Mesendoderm (in vitro differentiated cells): ENCODE measurements around the gene UTRN.

Experiments used
- DNase-seq: peaks from one replicate; pipeline ENCODE4 v3.0.0; 2013
- H2AK5ac ChIP-seq: 2 replicates; pipeline ENCODE4 v1.6.1; 2013; ENCODE audit warnings: low read length, inconsistent platforms
- H2BK120ac ChIP-seq: 2 replicates; pipeline ENCODE4 v1.6.1; 2013; ENCODE audit warnings: low read depth, mild to moderate bottlenecking, low read length, moderate library complexity, mixed read lengths
- H2BK15ac ChIP-seq: replicated peaks from 2 replicates; pipeline ENCODE4 v1.6.1; 2013; ENCODE audit warnings: low read depth, mild to moderate bottlenecking, moderate library complexity
- H2BK5ac ChIP-seq: 2 replicates; pipeline ENCODE4 v1.6.1; 2013; ENCODE audit warnings: low read length, inconsistent platforms
- H3K18ac ChIP-seq: 2 replicates; pipeline ENCODE4 v1.6.1; 2013; ENCODE audit warnings: mild to moderate bottlenecking, low read length, mixed read lengths
- H3K23ac ChIP-seq: one replicate; pipeline ENCODE4 v1.6.1; 2013; ENCODE audit warnings: low read length
- H3K27ac ChIP-seq: 2 replicates; pipeline ENCODE4 v1.5.1; 2013; ENCODE audit warnings: low read depth, mild to moderate bottlenecking, inconsistent platforms, low read length, moderate library complexity
- H3K27me3 ChIP-seq: 2 replicates; pipeline ENCODE4 v1.6.1; 2013; ENCODE audit warnings: low read length, control low read depth, mild to moderate bottlenecking, inconsistent platforms; ENCODE audit not compliant: insufficient read depth, poor library complexity
- H3K36me3 ChIP-seq: 2 replicates; pipeline ENCODE4 v1.6.1; 2013; ENCODE audit warnings: low read length, inconsistent platforms; ENCODE audit not compliant: control insufficient read depth, insufficient read depth
- H3K4ac ChIP-seq: one replicate; pipeline ENCODE4 v1.6.1; 2013; ENCODE audit warnings: low read depth, mild to moderate bottlenecking, low read length, moderate library complexity
- H3K4me1 ChIP-seq: 2 replicates; pipeline ENCODE4 v1.6.1; 2013; ENCODE audit warnings: low read depth, low read length, inconsistent platforms; ENCODE audit not compliant: control insufficient read depth
- H3K4me2 ChIP-seq: 2 replicates; pipeline ENCODE4 v1.6.1; 2013; ENCODE audit warnings: low read length
- H3K4me3 ChIP-seq: 2 replicates; pipeline ENCODE4 v1.5.1; 2013; ENCODE audit warnings: mild to moderate bottlenecking, low read length
- H3K56ac ChIP-seq: one replicate; pipeline ENCODE4 v1.6.1; 2013; ENCODE audit warnings: low read length
- H3K79me1 ChIP-seq: 2 replicates; pipeline ENCODE4 v1.6.1; 2013; ENCODE audit warnings: low read length, inconsistent platforms
- H3K79me2 ChIP-seq: 2 replicates; pipeline ENCODE4 v1.6.1; 2013; ENCODE audit warnings: mild to moderate bottlenecking, low read length; ENCODE audit not compliant: control insufficient read depth, insufficient read depth
- H3K9ac ChIP-seq: 2 replicates; pipeline ENCODE4 v1.6.1; 2013; ENCODE audit warnings: low read length, inconsistent platforms
- H4K5ac ChIP-seq: one replicate; pipeline ENCODE4 v1.6.1; 2013; ENCODE audit warnings: low read length
- H4K8ac ChIP-seq: one replicate; pipeline ENCODE4 v1.6.1; 2013; ENCODE audit warnings: low read depth, mild to moderate bottlenecking, control low read depth, low read length, moderate library complexity
- WGBS: extraction: QIAGEN DNeasy Blood & Tissue Kit; methylation state at CpG from one replicate; pipeline ENCODE4 v1.1.7; 2013; ENCODE audit warnings: low lambda C conversion rate, missing lambda C conversion rate; ENCODE audit not compliant: insufficient coverage; ENCODE audit errors: extremely low coverage; 5-methylcytosine and 5-hydroxymethylcytosine counted together

Gene UTRN

DNA sequence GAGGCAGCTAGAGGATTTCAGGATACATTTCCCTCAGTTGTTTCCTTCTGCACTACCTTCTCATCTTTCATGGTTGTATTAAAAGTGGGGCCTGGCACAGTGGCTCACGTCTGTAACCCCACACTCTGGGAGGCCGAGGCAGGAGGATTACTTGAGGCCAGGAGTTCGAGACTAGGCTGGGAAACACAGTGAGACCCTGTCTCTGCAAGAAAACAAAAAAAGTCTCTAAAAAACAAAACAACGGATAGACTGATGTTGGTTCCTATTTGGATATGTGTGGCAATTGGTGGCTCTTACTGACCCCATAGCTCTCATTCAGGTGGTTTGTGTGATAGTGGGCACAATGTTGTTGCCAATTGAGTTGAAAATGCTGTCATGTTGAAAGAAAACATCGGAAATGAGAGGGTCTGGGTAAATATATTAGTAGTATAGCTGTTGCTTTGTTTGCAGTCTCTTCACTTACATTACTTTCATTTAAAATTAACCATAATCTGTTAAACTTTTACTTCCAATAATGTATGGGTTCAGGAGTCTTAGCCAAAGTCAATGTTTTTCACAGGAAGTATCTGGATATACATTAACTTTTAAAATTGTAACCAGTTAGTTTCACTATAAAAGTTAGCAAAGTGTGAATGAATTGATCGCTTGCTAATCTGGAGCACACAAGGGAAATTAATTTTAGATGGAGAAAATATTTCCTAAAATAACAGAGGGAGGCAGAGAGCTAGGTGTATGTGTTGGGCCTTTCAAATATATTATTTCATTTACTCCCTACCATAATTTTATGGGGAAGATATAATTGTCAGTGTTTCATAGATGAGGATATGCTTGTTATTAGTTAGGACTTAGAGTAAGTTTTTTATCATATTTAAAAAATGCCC, 31.1 kb downstream of the UTRN start:
- H3K23ac ChIP-seq = no peak overlapping the region

DNA sequence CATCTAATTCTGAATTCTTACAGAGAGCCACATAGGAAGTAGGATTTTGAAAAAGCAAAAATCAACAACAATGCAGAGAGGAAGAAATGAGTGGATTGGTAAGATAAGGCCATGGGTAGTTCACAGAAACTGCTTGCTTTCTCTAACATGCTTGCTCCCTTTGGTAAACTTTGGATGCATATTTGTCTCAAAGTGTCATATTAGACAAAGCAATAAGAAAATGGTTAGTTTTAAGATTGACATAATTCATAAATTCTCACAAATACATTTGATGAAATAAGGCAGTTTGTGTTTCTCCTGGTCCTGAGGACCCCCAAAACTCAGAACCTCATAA, 31.7 kb downstream of the UTRN start:
- H4K8ac ChIP-seq = no peak overlapping the region
- no peak overlapping the region for H3K23ac ChIP-seq
- no peak for DNase-seq
- H3K4me3 ChIP-seq = no peak overlapping the region
- H3K27ac ChIP-seq = no peak overlapping the region
- no peak overlapping the region for H2BK120ac ChIP-seq
- no peak overlapping the region for H3K18ac ChIP-seq
- no peak overlapping the region for H2BK15ac ChIP-seq
- H3K36me3 ChIP-seq = no peaks in the 10 kb centered on the region
- H3K27me3 ChIP-seq = no peaks in the 10 kb centered on the region
- no peak overlapping the region for H3K56ac ChIP-seq
- no peak overlapping the region for H3K4me2 ChIP-seq
- H3K4ac ChIP-seq = no peak overlapping the region
- peaks cover 1% of the 10 kb centered on the region for H3K79me2 ChIP-seq
- H2AK5ac ChIP-seq = no peak overlapping the region
- no peak overlapping the region for H4K5ac ChIP-seq
- peaks cover 4% of the 10 kb centered on the region for H3K79me1 ChIP-seq
- no peak overlapping the region for H3K9ac ChIP-seq
- no peak overlapping the region for H2BK5ac ChIP-seq
- no peaks in the 10 kb centered on the region for H3K4me1 ChIP-seq

More for the DNA sequence above, 31.1 kb downstream of the UTRN start:
- no CpG with 5 or more reads among the region's 6 CpGs for WGBS
- Histone ChIP-seq H2BK120ac (no peak overlapping the region), H2AK5ac (no peak overlapping the region), H4K5ac (no peak overlapping the region), H3K9ac (no peak overlapping the region), H3K36me3 (no peaks in the 10 kb centered on the region), H3K56ac (no peak overlapping the region), H4K8ac (no peak overlapping the region), H3K4me2 (no peak overlapping the region), H3K79me2 (peaks cover 1% of the 10 kb centered on the region), H3K79me1 (peaks cover 4% of the 10 kb centered on the region), H3K27me3 (no peaks in the 10 kb centered on the region), H2BK5ac (no peak overlapping the region), H3K27ac (no peak overlapping the region), H3K4ac (no peak overlapping the region), H2BK15ac (no peak overlapping the region), H3K18ac (no peak overlapping the region), H3K4me1 (no peaks in the 10 kb centered on the region), H3K4me3 (no peak overlapping the region)
- DNase-seq = no peak

DNA sequence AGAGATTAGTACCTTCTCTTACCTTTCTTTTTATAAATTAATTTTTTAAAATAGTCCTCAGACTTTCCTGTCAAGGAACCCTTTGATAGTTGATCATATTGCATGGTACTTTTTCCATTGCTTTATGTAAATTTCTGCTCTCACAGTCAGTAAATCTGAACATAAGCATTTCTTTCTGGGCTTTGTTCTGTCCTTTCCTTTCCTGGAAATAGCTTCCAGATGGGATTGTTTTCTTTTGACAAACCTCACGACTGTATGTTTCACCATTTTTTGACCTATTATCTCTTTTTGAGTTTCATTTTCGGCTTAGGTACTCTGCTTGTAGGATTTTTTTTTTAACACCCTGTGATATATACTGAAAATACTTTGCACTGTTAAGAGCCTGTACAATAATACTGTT, 32.6 kb downstream of the UTRN start:
- H3K56ac ChIP-seq = no peak overlapping the region
- no peak overlapping the region for H4K8ac ChIP-seq
- H3K18ac ChIP-seq = no peak overlapping the region
- no peak overlapping the region for H2BK15ac ChIP-seq
- WGBS = no CpG with 5 or more reads among the region's 2 CpGs
- peaks cover 1% of the 10 kb centered on the region for H3K79me2 ChIP-seq
- peaks cover 3% of the 10 kb centered on the region for H3K4me1 ChIP-seq
- no peak overlapping the region for H4K5ac ChIP-seq
- no peak overlapping the region for H3K9ac ChIP-seq
- H3K27ac ChIP-seq = no peak overlapping the region
- H3K4me3 ChIP-seq = no peak overlapping the region
- no peaks in the 10 kb centered on the region for H3K27me3 ChIP-seq
- no peak overlapping the region for H3K4me2 ChIP-seq
- DNase-seq = no peak
- H3K4ac ChIP-seq = no peak overlapping the region
- H2BK120ac ChIP-seq = no peak overlapping the region
- H3K23ac ChIP-seq = no peak overlapping the region
- H3K79me1 ChIP-seq = peaks cover 4% of the 10 kb centered on the region
- H2BK5ac ChIP-seq = no peak overlapping the region
- H2AK5ac ChIP-seq = no peak overlapping the region
- H3K36me3 ChIP-seq = no peaks in the 10 kb centered on the region

DNA sequence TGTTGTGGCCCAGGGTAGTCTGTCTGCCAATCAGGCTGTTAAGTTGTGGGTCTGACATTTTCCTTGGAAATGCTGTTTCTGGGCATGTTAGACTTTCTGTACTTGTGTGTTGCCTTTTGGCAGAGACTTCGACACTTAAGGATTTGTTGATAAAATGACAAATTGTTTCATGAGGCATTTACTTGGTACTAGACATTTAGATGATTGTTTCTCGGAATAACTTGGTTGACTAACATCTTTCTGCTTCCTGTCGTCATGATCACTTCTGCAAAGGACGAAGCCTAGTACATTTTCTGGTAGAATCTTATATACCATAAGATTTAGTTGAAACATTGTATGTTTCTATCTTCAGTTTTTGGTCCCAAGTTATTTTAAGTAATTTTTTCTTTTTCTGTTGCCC, 34.1 kb downstream of the UTRN start:
- H3K4me2 ChIP-seq = no peak overlapping the region
- no peak overlapping the region for H3K18ac ChIP-seq
- H2BK5ac ChIP-seq = no peak overlapping the region
- no peaks in the 10 kb centered on the region for H3K27me3 ChIP-seq
- H3K23ac ChIP-seq = no peak overlapping the region
- no peak overlapping the region for H4K5ac ChIP-seq
- no peaks in the 10 kb centered on the region for H3K36me3 ChIP-seq
- H3K79me1 ChIP-seq = peaks cover under 1% of the 10 kb centered on the region
- H2AK5ac ChIP-seq = no peak overlapping the region
- H2BK15ac ChIP-seq = no peak overlapping the region
- no peak overlapping the region for H2BK120ac ChIP-seq
- no CpG with 5 or more reads among the region's 4 CpGs for WGBS
- no peak overlapping the region for H3K27ac ChIP-seq
- no peak overlapping the region for H3K9ac ChIP-seq
- no peak overlapping the region for H4K8ac ChIP-seq
- peaks cover 1% of the 10 kb centered on the region for H3K79me2 ChIP-seq
- no peak overlapping the region for H3K4ac ChIP-seq
- DNase-seq = no peak
- no peak overlapping the region for H3K4me3 ChIP-seq
- H3K4me1 ChIP-seq = peaks cover 3% of the 10 kb centered on the region
- H3K56ac ChIP-seq = no peak overlapping the region

DNA sequence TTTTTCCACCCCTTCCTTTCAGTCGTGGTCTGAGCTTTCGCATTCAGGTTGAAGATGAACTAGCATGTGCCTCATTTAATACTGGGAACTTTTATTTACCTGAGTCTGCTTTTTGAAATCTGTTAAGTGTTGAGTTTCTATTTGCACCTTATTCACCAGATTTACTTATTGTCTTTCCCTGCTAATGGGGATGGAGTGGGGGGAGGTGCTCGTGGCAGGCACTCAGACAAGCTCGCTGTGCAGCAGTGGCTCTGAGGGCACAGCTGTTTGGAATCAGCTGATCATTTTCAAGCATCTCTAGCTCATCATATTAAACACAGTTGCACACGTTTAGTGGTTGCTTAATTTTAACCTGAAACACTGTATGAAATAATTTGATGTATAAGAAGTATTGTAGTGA, 35.6 kb downstream of the UTRN start:
- no peak overlapping the region for H3K18ac ChIP-seq
- no peak overlapping the region for H3K4me2 ChIP-seq
- H3K9ac ChIP-seq = no peak overlapping the region
- no peak overlapping the region for H2BK5ac ChIP-seq
- no CpG with 5 or more reads among the region's 5 CpGs for WGBS
- peaks cover 3% of the 10 kb centered on the region for H3K4me1 ChIP-seq
- H2BK15ac ChIP-seq = no peak overlapping the region
- no peak overlapping the region for H3K27ac ChIP-seq
- no peak overlapping the region for H4K5ac ChIP-seq
- no peak for DNase-seq
- H3K4ac ChIP-seq = no peak overlapping the region
- no peak overlapping the region for H2BK120ac ChIP-seq
- H3K79me2 ChIP-seq = peaks cover 1% of the 10 kb centered on the region
- no peak overlapping the region for H3K23ac ChIP-seq
- H3K4me3 ChIP-seq = no peak overlapping the region
- no peaks in the 10 kb centered on the region for H3K27me3 ChIP-seq
- no peaks in the 10 kb centered on the region for H3K36me3 ChIP-seq
- no peaks in the 10 kb centered on the region for H3K79me1 ChIP-seq
- no peak overlapping the region for H3K56ac ChIP-seq
- H4K8ac ChIP-seq = no peak overlapping the region
- no peak overlapping the region for H2AK5ac ChIP-seq
